HG03103 (cell line): ENCODE data around the gene CBARP.

ENCODE experiments used
- ATAC-seq: cut with Tn5 transposase; IDR thresholded peaks from one replicate; pipeline ENCODE4 v1.9.1; 2021; ENCODE audit warnings: low read depth; ENCODE audit not compliant: unreplicated experiment

Gene CBARP

GRCh38 chr19:1266129-1266915 is 28.5 kb upstream of the CBARP start:
- no peak for ATAC-seq

GRCh38 chr19:1265615-1266128 is 27.9 kb upstream of the CBARP start:
- no peak for ATAC-seq

- no peak for ATAC-seq
These were observed 27.2 kb upstream of the CBARP start for GRCh38 chr19:1264801-1265614.

- ATAC-seq: no peak
These were observed 25.4 kb upstream of the CBARP start for GRCh38 chr19:1263188-1263587.

GRCh38 chr19:1262623-1263123 is 24.9 kb upstream of the CBARP start:
- no peak for ATAC-seq

- ATAC-seq: no peak
These were observed 24.2 kb upstream of the CBARP start for GRCh38 chr19:1261798-1262622.

- ATAC-seq: no peak
These were observed 23.7 kb upstream of the CBARP start for GRCh38 chr19:1261538-1261797.

GRCh38 chr19:1260749-1261537 is 23.1 kb upstream of the CBARP start:
- ATAC-seq: peak; percentile 54

GRCh38 chr19:1259876-1260748 is 22.3 kb upstream of the CBARP start:
- no peak for ATAC-seq

- ATAC-seq: peak; percentile 29
These were observed 21.5 kb upstream of the CBARP start for GRCh38 chr19:1259206-1259875.

- ATAC-seq: no peak
These were observed 21.0 kb upstream of the CBARP start for GRCh38 chr19:1258707-1259205.

- no peak for ATAC-seq
These were observed 20.3 kb upstream of the CBARP start for GRCh38 chr19:1258163-1258492.

- ATAC-seq: no peak
These were observed 19.8 kb upstream of the CBARP start for GRCh38 chr19:1257475-1258162.

GRCh38 chr19:1256646-1257474 is 19.1 kb upstream of the CBARP start:
- ATAC-seq: no peak

GRCh38 chr19:1255186-1256161 is 17.7 kb upstream of the CBARP start:
- ATAC-seq: no peak
